Upper lobe of left lung (tissue), 4 donors: ENCODE measurements around the gene CLDN14.

Experiments used
- CTCF ChIP-seq, 6 experiments: fragments of 450-650 bp in 4 of 6; fragments of 200-600 bp in 2 of 6; sonication (generic) in 2 of 6; IDR thresholded peaks; one replicate each; pipeline ENCODE4 v1.5.1; 2016 to 2019; ENCODE audit warnings: antibody characterized with exemption in 6 of 6
- EP300 ChIP-seq, 4 donors: sonication (generic); formaldehyde crosslinking; IDR thresholded peaks; one replicate each; pipeline ENCODE4 v1.5.1; 2017; ENCODE audit warnings: antibody characterized with exemption in 4 of 4, control low read depth in 2 of 4
- POLR2A ChIP-seq, 4 donors: fragments of 450-650 bp; IDR thresholded peaks; one replicate each; pipeline ENCODE4 v1.5.1; 2016 to 2017; ENCODE audit warnings: antibody characterized with exemption in 4 of 4, mild to moderate bottlenecking in 2 of 4
- POLR2AphosphoS5 ChIP-seq, 2 donors: sonication (generic); formaldehyde crosslinking; IDR thresholded peaks; one replicate each; pipeline ENCODE4 v1.5.1; 2017; ENCODE audit warnings: antibody characterized with exemption in 2 of 2

DNA sequence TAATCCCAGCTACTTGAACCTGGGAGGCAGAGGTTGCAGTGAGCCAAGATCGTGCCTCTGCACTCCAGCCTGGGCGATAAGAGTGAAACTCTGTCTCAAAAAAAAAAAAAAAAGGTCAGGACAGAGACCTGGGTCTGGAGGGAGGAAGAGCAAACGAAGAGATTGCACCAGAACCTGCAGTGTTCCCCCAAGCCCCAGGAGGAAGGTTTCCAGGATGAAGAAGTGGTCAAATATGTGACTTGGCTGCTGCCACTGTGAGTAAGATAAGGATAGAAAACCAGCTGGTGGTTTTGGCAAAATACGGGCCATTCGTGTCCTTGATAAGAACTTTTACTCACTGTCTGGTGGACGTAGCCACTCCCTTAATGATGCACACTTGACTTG, 42.2 kb downstream of the CLDN14 start:
- TF ChIP-seq CTCF (IDR thresholded peaks at IDR 0.05) (no peak), POLR2A (IDR thresholded peaks at IDR 0.05) (no peak), EP300 (IDR thresholded peaks at IDR 0.05) (no peak), POLR2AphosphoS5 (IDR thresholded peaks at IDR 0.05) (no peak)
